DOHH2 (cell line): ENCODE results near the gene ROPN1B.
"Not testable (repeated sequence)": the region's sequence is repeated elsewhere in the genome, so short reads cannot be mapped to it uniquely, and the experiment has no call there.

Experiments used
- H3F3A ChIP-seq: fragments of 200-600 bp; sonication (generic), shearing (Covaris generic); 2 replicates; pipeline ENCODE4 v1.6.0; 2016; ENCODE audit warnings: antibody characterized with exemption, mild to moderate bottlenecking; ENCODE audit not compliant: control insufficient read depth, insufficient read depth
- H3K27ac ChIP-seq: fragments of 200-600 bp; sonication (generic); 2 replicates; pipeline ENCODE4 v1.5.1; 2014; ENCODE audit warnings: low read depth, mild to moderate bottlenecking, low read length, moderate library complexity
- H3K27me3 ChIP-seq: fragments of 200-600 bp; sonication (generic); 2 replicates; pipeline ENCODE4 v1.6.1; 2014; ENCODE audit warnings: mild to moderate bottlenecking, low read length, mixed read lengths; ENCODE audit not compliant: control insufficient read depth
- H3K36me3 ChIP-seq: fragments of 200-600 bp; sonication (generic); 2 replicates; pipeline ENCODE4 v1.6.1; 2014; ENCODE audit warnings: mild to moderate bottlenecking, low read length, moderate library complexity, mixed read lengths; ENCODE audit not compliant: control insufficient read depth
- H3K4me1 ChIP-seq: fragments of 200-600 bp; sonication (generic); 2 replicates; pipeline ENCODE4 v1.6.1; 2014; ENCODE audit warnings: mild to moderate bottlenecking, low read length, mixed read lengths; ENCODE audit not compliant: control insufficient read depth
- H3K4me2 ChIP-seq: fragments of 200-600 bp; sonication (generic); 2 replicates; pipeline ENCODE4 v1.6.0; 2014; ENCODE audit warnings: mild to moderate bottlenecking, low read length, moderate library complexity
- H3K4me3 ChIP-seq: fragments of 200-600 bp; sonication (generic); 2 replicates; pipeline ENCODE4 v1.5.1; 2014; ENCODE audit warnings: mild to moderate bottlenecking, low read length, mixed read lengths
- H3K79me2 ChIP-seq: fragments of 200-600 bp; sonication (generic); 2 replicates; pipeline ENCODE4 v1.6.1; 2014; ENCODE audit warnings: mild to moderate bottlenecking, low read length, mixed read lengths; ENCODE audit not compliant: control insufficient read depth
- H3K9me2 ChIP-seq: fragments of 200-600 bp; sonication (generic); replicated peaks from 2 replicates; pipeline ENCODE4 v1.6.1; 2014; ENCODE audit warnings: mild to moderate bottlenecking, low read length, mixed read lengths; ENCODE audit not compliant: control insufficient read depth
- H3K9me3 ChIP-seq: fragments of 200-600 bp; sonication (generic); 2 replicates; pipeline ENCODE4 v1.6.1; 2014; ENCODE audit warnings: antibody characterized with exemption, low read length, mixed read lengths; ENCODE audit not compliant: control insufficient read depth, insufficient read depth
- H4K20me1 ChIP-seq: fragments of 200-600 bp; sonication (generic); 2 replicates; pipeline ENCODE4 v1.6.0; 2014; ENCODE audit warnings: low read depth, mild to moderate bottlenecking, antibody characterized with exemption, low read length, moderate library complexity; ENCODE audit not compliant: control insufficient read depth, insufficient read depth
- CTCF ChIP-seq: fragments of 200-600 bp; sonication (generic); IDR thresholded peaks from one replicate; pipeline ENCODE4 v1.5.1; 2014; ENCODE audit warnings: antibody characterized with exemption, mild to moderate bottlenecking, low read depth, low read length; ENCODE audit not compliant: poor library complexity, severe bottlenecking
- EZH2phosphoT487 ChIP-seq: fragments of 200-600 bp; sonication (generic); IDR thresholded peaks from 2 replicates; pipeline ENCODE4 v1.6.1; 2017; ENCODE audit warnings: borderline replicate concordance, mild to moderate bottlenecking, antibody characterized with exemption, low read length, moderate library complexity, mixed read lengths

Gene ROPN1B

GRCh38 chr3:125965505-125965904 lies 3.5 kb upstream of the ROPN1B start:
- Histone ChIP-seq H3K9me3 (no peaks in the 10 kb centered on the region), H3K4me2 (no peak overlapping the region), H3K9me2 (no peaks in the 10 kb centered on the region), H3K27ac (no peak overlapping the region), H3K4me1 (no peaks in the 10 kb centered on the region), H3F3A (no peaks in the 10 kb centered on the region), H3K27me3 (peaks cover 22% of the 10 kb centered on the region), H4K20me1 (no peaks in the 10 kb centered on the region), H3K36me3 (no peaks in the 10 kb centered on the region), H3K79me2 (no peaks in the 10 kb centered on the region), H3K4me3 (no peak overlapping the region)
- TF ChIP-seq CTCF: no peak
- TF ChIP-seq EZH2phosphoT487: no peak

GRCh38 chr3:125967156-125967555 lies 1.8 kb upstream of the ROPN1B start:
- no peak for TF ChIP-seq EZH2phosphoT487
- no peak for TF ChIP-seq CTCF
- H3K4me3 ChIP-seq: no peak overlapping the region
- no peaks in the 10 kb centered on the region for H3K36me3 ChIP-seq
- no peaks in the 10 kb centered on the region for H4K20me1 ChIP-seq
- H3F3A ChIP-seq: no peaks in the 10 kb centered on the region
- H3K9me3 ChIP-seq: no peaks in the 10 kb centered on the region
- H3K4me2 ChIP-seq: no peak overlapping the region
- peaks cover 33% of the 10 kb centered on the region for H3K27me3 ChIP-seq
- peaks cover 1% of the 10 kb centered on the region; the same call in 1 of the 2 replicates for H3K4me1 ChIP-seq
- H3K27ac ChIP-seq: no peak overlapping the region
- no peaks in the 10 kb centered on the region for H3K9me2 ChIP-seq
- no peaks in the 10 kb centered on the region for H3K79me2 ChIP-seq

GRCh38 chr3:125968121-125968520 lies 857 bp upstream of the ROPN1B start:
- H3K4me2 ChIP-seq, H3K4me1 ChIP-seq, H3K36me3 ChIP-seq, H4K20me1 ChIP-seq, H3K27ac ChIP-seq, H3K9me3 ChIP-seq, H3K9me2 ChIP-seq, H3K79me2 ChIP-seq, H3K4me3 ChIP-seq, H3F3A ChIP-seq: not testable (repeated sequence)
- H3K27me3 ChIP-seq: peaks cover 34% of the 10 kb centered on the region

GRCh38 chr3:125971997-125972944 lies 3.3 kb downstream of the ROPN1B start:
- H3K4me3 ChIP-seq, H3K9me2 ChIP-seq, H3K4me2 ChIP-seq: not testable (repeated sequence)

GRCh38 chr3:125975245-125976002 lies 6.4 kb downstream of the ROPN1B start:
- H3K36me3 ChIP-seq, H3K9me2 ChIP-seq, H3K79me2 ChIP-seq, H3F3A ChIP-seq, H4K20me1 ChIP-seq, H3K4me3 ChIP-seq, H3K9me3 ChIP-seq, H3K4me1 ChIP-seq, H3K27ac ChIP-seq, H3K4me2 ChIP-seq: not testable (repeated sequence)
- H3K27me3 ChIP-seq: peaks cover 12% of the 10 kb centered on the region

More at GRCh38 chr3:125971997-125972944, 3.3 kb downstream of the ROPN1B start:
- TF ChIP-seq CTCF: peak; percentile 73
- peaks cover 19% of the 10 kb centered on the region for H3K27me3 ChIP-seq
- H3K79me2 ChIP-seq, H3F3A ChIP-seq, H3K9me3 ChIP-seq, H4K20me1 ChIP-seq, H3K4me1 ChIP-seq, H3K36me3 ChIP-seq, H3K27ac ChIP-seq: not testable (repeated sequence)
